Neural progenitor cell (in vitro differentiated cells): Measurements from ENCODE around the gene PTPRN2. TPM values are rescaled to one million over a fixed set of nuclear protein-coding genes. Genes with fewer than 3 reads are reported as not detected.
A peak's percentile ranks its signal among the peaks of the same experiment; 100 is the strongest.

Experiments used
- DNase-seq: peaks from one replicate; pipeline ENCODE4 v3.0.0-alpha.2; 2016; ENCODE audit warnings: low spot score
- H2AFZ ChIP-seq: fragments of 200-600 bp; sonication (generic); replicated peaks from 2 replicates; pipeline ENCODE4 v1.6.1; 2016; ENCODE audit warnings: antibody characterized with exemption
- H3F3A ChIP-seq: fragments of 200-600 bp; sonication (generic); 2 replicates; pipeline ENCODE4 v1.6.1; 2016; ENCODE audit warnings: antibody characterized with exemption, low read depth
- H3K27ac ChIP-seq: fragments of 200-600 bp; sonication (generic); 2 replicates; pipeline ENCODE4 v1.5.1; 2016; ENCODE audit warnings: mild to moderate bottlenecking
- H3K27me3 ChIP-seq: fragments of 200-600 bp; sonication (generic); 2 replicates; pipeline ENCODE4 v1.6.1; 2016; ENCODE audit warnings: mild to moderate bottlenecking, moderate library complexity
- H3K36me3 ChIP-seq: fragments of 200-600 bp; sonication (generic); 2 replicates; pipeline ENCODE4 v1.5.1; 2016
- H3K4me1 ChIP-seq: fragments of 200-600 bp; sonication (generic); 2 replicates; pipeline ENCODE4 v1.6.1; 2016; ENCODE audit warnings: mixed run types
- H3K4me2 ChIP-seq: fragments of 200-600 bp; sonication (generic); 2 replicates; pipeline ENCODE4 v1.6.1; 2016
- H3K4me3 ChIP-seq: fragments of 200-600 bp; sonication (generic); 2 replicates; pipeline ENCODE4 v1.5.1; 2016
- H3K79me2 ChIP-seq: fragments of 200-600 bp; sonication (generic); 2 replicates; pipeline ENCODE4 v1.6.1; 2016; ENCODE audit warnings: low read depth
- H3K9ac ChIP-seq: fragments of 200-600 bp; sonication (generic); 2 replicates; pipeline ENCODE4 v1.6.1; 2016
- H3K9me3 ChIP-seq: fragments of 200-600 bp; sonication (generic); 2 replicates; pipeline ENCODE4 v1.5.1; 2016; ENCODE audit warnings: low read depth
- H4K20me1 ChIP-seq: fragments of 200-600 bp; sonication (generic); 2 replicates; pipeline ENCODE4 v1.6.1; 2016; ENCODE audit warnings: low read depth
- H3K27ac Mint-ChIP-seq: 3 replicates; pipeline ENCODE4 v1.8.0; 2021; ENCODE audit warnings: mixed read lengths
- H3K27me3 Mint-ChIP-seq: 2 replicates; pipeline ENCODE4 v1.8.0; 2022; ENCODE audit warnings: low read depth, mild to moderate bottlenecking, inconsistent platforms, moderate library complexity, mixed read lengths; ENCODE audit not compliant: insufficient read depth
- H3K36me3 Mint-ChIP-seq: 3 replicates; pipeline ENCODE4 v1.8.0; 2021; ENCODE audit warnings: mixed read lengths
- H3K4me1 Mint-ChIP-seq: 3 replicates; pipeline ENCODE4 v1.8.0; 2021; ENCODE audit warnings: mixed read lengths
- H3K4me3 Mint-ChIP-seq: 3 replicates; pipeline ENCODE4 v1.8.0; 2021; ENCODE audit warnings: mild to moderate bottlenecking, moderate library complexity, mixed read lengths
- H3K9me3 Mint-ChIP-seq: 3 replicates; pipeline ENCODE4 v1.8.0; 2020; ENCODE audit warnings: mixed read lengths
- EZH2 ChIP-seq: fragments of 200-600 bp; sonication (generic); IDR thresholded peaks from 2 replicates; pipeline ENCODE4 v1.6.1; 2017; ENCODE audit warnings: antibody characterized with exemption, mild to moderate bottlenecking, moderate library complexity
- EZH2phosphoT487 ChIP-seq: fragments of 200-600 bp; sonication (generic); IDR thresholded peaks from 2 replicates; pipeline ENCODE4 v1.6.1; 2017; ENCODE audit warnings: antibody characterized with exemption
- total RNA-seq: library from RNA; depleted of rRNA; stranded (reverse); fragments of >200 nt; gene quantifications from 2 replicates; pipeline ENCODE4 v1.2.3, GENCODE V29; 2015; ENCODE audit warnings: low replicate concordance
- TF ChIP-seq, protein P1 (sequence below): fragments of 200-600 bp; sonication (generic); IDR thresholded peaks from 2 replicates; pipeline ENCODE4 v1.5.1; 2017; ENCODE audit warnings: antibody characterized with exemption, mild to moderate bottlenecking

PTPRN2 gene
- total RNA-seq, 1 donor from 2014 or later, result 3.0 TPM

- peaks cover 21% of the 10 kb centered on the region for H3K4me1 Mint-ChIP-seq
- H3K27me3 ChIP-seq, result no peaks in the 10 kb centered on the region
- H3K4me1 ChIP-seq, result no peaks in the 10 kb centered on the region
- H3K27ac Mint-ChIP-seq, result no peak overlapping the region
- no peaks in the 10 kb centered on the region for H3K9me3 ChIP-seq
- H3K27ac ChIP-seq, result no peak overlapping the region
- no peak for DNase-seq
- H2AFZ ChIP-seq, result no peak overlapping the region
- no peak overlapping the region for H3K4me2 ChIP-seq
- H3K4me3 Mint-ChIP-seq, result no peak overlapping the region
- H3K9ac ChIP-seq, result no peak overlapping the region
- peaks cover 63% of the 10 kb centered on the region for H3K36me3 Mint-ChIP-seq
- H3K4me3 ChIP-seq, result no peak overlapping the region
- H3K79me2 ChIP-seq, result no peaks in the 10 kb centered on the region
- H3F3A ChIP-seq, result no peaks in the 10 kb centered on the region
- H3K36me3 ChIP-seq, result no peaks in the 10 kb centered on the region
- TF ChIP-seq EZH2phosphoT487, result no peak
- no peak for TF ChIP-seq EZH2
- TF ChIP-seq, protein P1, sequence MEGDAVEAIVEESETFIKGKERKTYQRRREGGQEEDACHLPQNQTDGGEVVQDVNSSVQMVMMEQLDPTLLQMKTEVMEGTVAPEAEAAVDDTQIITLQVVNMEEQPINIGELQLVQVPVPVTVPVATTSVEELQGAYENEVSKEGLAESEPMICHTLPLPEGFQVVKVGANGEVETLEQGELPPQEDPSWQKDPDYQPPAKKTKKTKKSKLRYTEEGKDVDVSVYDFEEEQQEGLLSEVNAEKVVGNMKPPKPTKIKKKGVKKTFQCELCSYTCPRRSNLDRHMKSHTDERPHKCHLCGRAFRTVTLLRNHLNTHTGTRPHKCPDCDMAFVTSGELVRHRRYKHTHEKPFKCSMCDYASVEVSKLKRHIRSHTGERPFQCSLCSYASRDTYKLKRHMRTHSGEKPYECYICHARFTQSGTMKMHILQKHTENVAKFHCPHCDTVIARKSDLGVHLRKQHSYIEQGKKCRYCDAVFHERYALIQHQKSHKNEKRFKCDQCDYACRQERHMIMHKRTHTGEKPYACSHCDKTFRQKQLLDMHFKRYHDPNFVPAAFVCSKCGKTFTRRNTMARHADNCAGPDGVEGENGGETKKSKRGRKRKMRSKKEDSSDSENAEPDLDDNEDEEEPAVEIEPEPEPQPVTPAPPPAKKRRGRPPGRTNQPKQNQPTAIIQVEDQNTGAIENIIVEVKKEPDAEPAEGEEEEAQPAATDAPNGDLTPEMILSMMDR, result no peak
- no peaks in the 10 kb centered on the region for H4K20me1 ChIP-seq
- H3K9me3 Mint-ChIP-seq, result no peaks in the 10 kb centered on the region
- peaks cover 4% of the 10 kb centered on the region for H3K27me3 Mint-ChIP-seq
Measured at GRCh38 chr7:157543276-157543675, 1044.3 kb downstream of the PTPRN2 start.

DNA sequence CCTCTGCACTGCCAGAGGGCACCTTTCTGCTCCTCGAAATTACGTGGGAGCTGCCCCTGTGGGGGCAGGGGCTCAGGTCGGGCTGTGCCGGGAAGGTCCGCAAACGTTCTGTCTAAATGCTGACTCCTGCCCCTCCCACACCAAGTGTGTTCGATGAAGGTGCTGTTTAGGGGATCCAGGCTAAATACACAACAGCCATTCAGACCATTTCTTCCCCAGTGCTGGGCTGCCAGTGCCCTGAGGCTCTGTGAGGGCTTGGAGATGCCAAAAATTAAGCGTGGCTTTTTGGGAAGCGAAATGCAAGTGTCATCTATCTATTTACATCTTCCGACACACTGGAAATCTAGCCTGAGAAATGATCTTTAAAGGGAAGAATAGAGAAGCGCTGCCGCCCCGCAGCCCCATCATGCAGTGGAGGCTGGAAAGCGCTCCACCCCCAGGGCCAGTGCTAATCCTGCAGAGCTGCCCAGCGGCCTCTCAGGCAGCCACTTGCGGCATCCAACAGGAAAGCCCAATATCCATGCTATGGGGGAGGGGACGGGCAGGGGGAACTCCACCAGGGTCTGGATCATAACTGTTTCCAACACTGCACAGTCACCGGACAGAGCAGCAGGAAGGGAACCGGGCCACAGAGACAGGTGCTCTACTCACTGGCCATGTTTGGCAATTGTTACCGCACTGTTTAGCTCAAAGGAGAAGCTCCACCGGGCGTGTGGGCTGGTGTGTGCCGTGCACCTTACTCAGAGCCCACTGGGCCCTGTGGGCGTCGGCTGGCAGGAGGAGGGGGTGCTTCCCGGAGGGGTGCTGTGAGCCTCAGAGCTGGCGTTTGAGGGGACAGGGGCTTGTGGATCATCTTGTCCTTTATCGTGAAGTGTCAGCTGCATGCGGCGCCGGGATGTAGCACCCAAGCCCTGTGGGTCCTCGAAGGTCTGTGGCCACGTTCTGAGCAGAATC, 1045.3 kb downstream of the PTPRN2 start:
- no peaks in the 10 kb centered on the region for H3K9me3 ChIP-seq
- no peak overlapping the region for H3K4me3 ChIP-seq
- Mint-ChIP-seq H3K27me3 (peaks cover 4% of the 10 kb centered on the region), H3K9me3 (no peaks in the 10 kb centered on the region), H3K4me1 (peaks cover 25% of the 10 kb centered on the region), H3K27ac (peak overlapping the region; percentile 84), H3K36me3 (peaks cover 65% of the 10 kb centered on the region), H3K4me3 (no peak overlapping the region)
- H3K4me2 ChIP-seq, result no peak overlapping the region
- no peaks in the 10 kb centered on the region for H3K79me2 ChIP-seq
- no peaks in the 10 kb centered on the region for H3F3A ChIP-seq
- no peak overlapping the region for H3K27ac ChIP-seq
- TF ChIP-seq, protein P1, result no peak
- TF ChIP-seq EZH2phosphoT487, result no peak
- TF ChIP-seq EZH2, result no peak
- H3K4me1 ChIP-seq, result no peaks in the 10 kb centered on the region
- H4K20me1 ChIP-seq, result no peaks in the 10 kb centered on the region
- peak; percentile 28 for DNase-seq
- H3K36me3 ChIP-seq, result no peaks in the 10 kb centered on the region
- no peak overlapping the region for H3K9ac ChIP-seq
- H3K27me3 ChIP-seq, result no peaks in the 10 kb centered on the region
- H2AFZ ChIP-seq, result no peak overlapping the region

GRCh38 chr7:157541295-157542067, 1046.1 kb downstream of the PTPRN2 start:
- no peaks in the 10 kb centered on the region for H3K79me2 ChIP-seq
- no peak for DNase-seq
- Mint-ChIP-seq H3K9me3 (no peaks in the 10 kb centered on the region), H3K4me1 (peaks cover 25% of the 10 kb centered on the region), H3K4me3 (peak overlapping the region; percentile 14), H3K27ac (no peak overlapping the region), H3K27me3 (peaks cover 8% of the 10 kb centered on the region), H3K36me3 (peaks cover 62% of the 10 kb centered on the region)
- no peak overlapping the region for H3K4me3 ChIP-seq
- no peaks in the 10 kb centered on the region for H3F3A ChIP-seq
- peaks cover 2% of the 10 kb centered on the region for H3K27me3 ChIP-seq
- no peaks in the 10 kb centered on the region for H3K4me1 ChIP-seq
- H3K9ac ChIP-seq, result no peak overlapping the region
- no peaks in the 10 kb centered on the region for H4K20me1 ChIP-seq
- no peak overlapping the region for H3K27ac ChIP-seq
- no peak overlapping the region for H2AFZ ChIP-seq
- H3K4me2 ChIP-seq, result no peak overlapping the region
- H3K9me3 ChIP-seq, result no peaks in the 10 kb centered on the region
- no peak for TF ChIP-seq EZH2
- TF ChIP-seq EZH2phosphoT487, result no peak
- TF ChIP-seq, protein P1, result no peak
- H3K36me3 ChIP-seq, result no peaks in the 10 kb centered on the region
